ENCODE measurements around the gene CD68. TPM values are rescaled to one million over a fixed set of nuclear protein-coding genes. Genes with fewer than 3 reads are reported as not detected.
"Not testable (repeated sequence)": the region's sequence is repeated elsewhere in the genome, so short reads cannot be mapped to it uniquely, and the experiment has no call there.

CD68 gene
- total RNA-seq, 1 donor from 2014 or later = 3.6 TPM

DNA sequence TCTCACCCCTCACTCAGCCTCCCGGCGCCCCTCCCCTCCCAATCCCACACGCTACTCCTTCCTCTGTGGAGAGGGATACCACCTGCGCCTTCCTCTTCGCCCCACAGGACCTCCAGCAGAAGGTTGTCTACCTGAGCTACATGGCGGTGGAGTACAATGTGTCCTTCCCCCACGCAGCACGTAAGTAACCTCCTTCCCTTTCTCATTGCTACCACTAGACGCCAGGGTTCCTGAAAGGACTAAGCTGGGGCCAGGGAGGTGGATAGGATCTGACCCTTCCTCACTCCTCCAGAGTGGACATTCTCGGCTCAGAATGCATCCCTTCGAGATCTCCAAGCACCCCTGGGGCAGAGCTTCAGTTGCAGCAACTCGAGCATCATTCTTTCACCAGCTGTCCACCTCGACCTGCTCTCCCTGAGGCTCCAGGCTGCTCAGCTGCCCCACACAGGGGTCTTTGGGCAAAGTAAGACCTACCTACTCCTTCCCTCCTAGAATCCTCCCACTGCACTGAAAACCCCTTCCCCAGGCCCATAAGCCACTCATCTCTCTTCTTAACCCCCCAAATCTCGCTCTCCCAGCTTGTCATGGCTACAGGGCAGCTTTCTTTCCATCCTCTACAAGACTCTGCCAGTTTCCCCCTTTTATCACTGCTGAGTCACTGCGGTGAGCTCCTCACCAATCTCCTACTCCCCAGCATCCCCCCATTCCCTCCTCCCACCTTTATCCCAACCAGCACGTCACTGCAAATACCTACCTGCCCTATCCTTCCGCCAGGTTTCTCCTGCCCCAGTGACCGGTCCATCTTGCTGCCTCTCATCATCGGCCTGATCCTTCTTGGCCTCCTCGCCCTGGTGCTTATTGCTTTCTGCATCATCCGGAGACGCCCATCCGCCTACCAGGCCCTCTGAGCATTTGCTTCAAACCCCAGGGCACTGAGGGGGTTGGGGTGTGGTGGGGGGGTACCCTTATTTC is 1.5 kb downstream of the CD68 start:
- DNase-seq (ENCODE audit: low read depth, low spot score) = no peak

DNA sequence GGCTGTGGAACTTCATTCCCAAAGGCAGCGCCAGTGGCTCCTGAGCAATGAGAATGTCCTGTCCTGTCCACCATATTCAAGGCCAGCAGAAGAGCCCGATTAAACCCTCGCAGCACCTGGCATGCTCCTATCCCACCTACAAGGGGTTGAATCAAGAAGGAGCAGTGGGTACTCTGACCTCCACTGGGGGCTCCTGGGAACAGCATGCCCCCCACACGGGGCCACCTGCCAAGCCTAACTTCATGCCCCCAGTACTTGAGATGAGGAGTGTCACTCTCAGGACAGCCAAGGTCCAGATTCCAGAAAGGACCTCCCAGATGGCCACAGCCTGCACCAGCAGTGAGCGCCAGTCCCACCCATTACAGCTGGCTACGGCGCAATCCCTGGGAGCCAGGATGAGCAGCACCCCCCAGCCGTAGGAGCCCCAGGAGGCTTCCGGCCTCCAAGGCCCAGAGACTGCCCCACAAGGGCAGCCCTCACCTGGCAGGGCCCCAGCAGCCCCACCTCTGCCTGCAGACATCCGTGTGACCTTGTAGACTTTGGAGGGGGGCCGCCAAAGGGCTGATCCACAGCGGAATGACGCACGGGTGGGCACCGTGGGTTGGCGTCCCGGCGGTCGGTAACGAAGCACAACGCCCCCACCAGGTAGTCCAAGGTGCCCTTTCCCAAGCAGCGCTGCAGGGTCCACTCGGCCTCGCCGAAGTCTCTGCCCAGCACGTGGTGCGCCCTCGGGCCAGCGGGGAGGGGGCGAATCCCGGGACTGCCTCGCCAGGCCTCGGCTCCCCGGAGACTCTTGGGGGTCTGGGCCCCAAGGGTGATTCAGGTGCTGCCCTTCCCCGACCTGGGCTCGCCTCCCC is 3.2 kb downstream of the CD68 start:
- no peak for DNase-seq (ENCODE audit: low read depth, low spot score)

DNA sequence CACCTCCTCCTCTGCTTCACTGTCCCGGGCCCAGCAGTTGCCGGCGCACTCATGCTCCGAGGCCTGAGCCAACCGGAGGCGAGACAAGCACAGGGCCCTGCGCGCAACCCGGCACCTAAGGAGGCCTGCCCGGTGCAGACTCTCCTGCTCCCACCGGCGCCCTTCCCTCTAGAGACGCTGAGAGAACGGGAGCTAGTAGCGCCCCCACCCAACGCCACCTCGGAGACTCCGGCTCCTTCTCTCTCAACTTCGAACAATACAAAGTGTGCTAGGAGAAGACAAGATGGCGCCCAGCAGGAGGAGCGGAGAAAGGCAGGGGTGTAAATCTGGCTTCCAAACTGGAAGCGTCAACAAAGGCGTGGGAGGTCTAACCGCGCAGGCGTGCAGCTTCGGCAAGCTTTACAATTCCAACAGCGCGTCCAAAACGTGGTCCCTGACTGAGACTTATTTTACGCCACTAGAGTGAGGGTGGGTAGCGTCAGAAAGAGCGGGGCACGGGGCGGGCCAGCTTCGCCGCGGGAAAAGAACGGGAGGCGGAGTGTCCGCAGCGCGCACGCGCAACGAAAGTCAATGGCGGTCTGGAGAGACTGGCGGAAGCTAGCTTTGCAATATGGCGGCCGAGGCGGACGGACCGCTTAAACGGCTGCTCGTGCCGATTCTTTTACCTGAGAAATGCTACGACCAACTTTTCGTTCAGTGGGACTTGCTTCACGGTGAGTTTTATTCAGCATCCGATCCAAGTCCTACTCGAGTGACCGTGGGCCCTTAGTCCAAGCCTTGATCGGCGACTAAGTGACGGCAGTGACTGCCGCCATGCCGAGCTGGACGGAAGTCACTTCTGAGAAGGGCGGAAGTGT is 4.0 kb downstream of the CD68 start, which contains the start of gene MPDU1:
Gene MPDU1 (plus strand): TSS at position 600 of the 857 bp plus-strand sequence. CDS start 11 bp downstream, at position 611.
- peak; percentile 80 for DNase-seq (ENCODE audit: low read depth, low spot score)

DNA sequence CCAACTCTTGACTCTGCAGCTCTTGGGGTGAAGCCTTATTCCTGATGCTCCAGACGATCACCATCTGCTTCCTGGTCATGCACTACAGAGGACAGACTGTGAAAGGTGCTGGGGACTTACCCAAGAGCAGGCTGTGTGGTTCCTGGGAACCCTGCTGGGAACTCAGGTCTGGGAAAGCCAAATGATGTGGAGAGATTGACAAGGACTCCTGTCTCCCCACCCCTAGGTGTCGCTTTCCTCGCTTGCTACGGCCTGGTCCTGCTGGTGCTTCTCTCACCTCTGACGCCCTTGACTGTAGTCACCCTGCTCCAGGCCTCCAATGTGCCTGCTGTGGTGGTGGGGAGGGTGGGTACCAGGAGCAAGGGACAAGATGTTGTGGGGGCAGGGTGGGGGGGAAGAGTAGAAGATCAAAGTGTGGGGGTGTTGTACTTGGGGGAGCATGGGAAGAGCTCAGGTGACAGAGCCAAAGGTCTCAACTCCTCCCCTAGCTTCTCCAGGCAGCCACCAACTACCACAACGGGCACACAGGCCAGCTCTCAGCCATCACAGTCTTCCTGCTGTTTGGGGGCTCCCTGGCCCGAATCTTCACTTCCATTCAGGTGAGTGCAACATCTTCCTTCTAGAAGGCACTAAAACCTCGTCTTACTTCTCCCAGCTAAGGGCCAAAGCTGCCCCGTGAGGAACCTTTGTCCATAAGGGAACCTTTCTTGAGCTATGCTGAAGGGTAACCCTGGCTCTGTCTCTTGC is 7.4 kb downstream of the CD68 start:
- DNase-seq (ENCODE audit: low read depth, low spot score) = no peak

DNA sequence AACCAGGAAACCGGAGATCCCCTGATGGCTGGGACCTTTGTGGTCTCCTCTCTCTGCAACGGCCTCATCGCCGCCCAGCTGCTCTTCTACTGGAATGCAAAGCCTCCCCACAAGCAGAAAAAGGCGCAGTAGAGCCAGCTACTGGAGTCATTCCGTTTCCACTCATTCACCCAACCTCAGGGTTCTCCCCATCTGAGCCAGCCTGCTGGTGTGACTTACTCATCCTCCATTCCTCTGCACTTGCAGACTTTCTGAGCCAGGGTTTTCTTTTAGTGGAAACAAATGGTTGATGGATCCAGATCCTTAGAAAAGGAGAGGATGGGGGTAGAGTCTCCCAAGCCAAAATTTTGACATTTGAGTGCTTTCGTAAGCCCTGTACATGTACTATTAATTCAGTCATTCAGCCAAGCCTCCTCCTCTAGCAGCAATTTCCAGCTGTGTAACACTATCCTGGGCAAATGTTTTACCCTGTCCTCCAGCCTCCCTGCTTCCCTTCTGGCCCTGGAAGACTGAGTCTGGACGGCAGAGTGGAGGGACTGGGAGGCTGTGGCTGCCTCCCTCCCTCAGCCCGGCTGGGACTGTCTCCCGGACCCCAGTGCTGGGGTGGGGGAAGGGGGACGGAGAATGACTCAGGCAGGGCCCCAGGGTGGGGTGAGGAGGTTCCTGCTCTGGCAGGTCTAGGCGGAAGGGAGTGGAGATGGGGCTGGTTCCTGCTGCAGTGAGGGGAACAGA is 8.1 kb downstream of the CD68 start:
- DNase-seq (ENCODE audit: low read depth, low spot score) = no peak

DNA sequence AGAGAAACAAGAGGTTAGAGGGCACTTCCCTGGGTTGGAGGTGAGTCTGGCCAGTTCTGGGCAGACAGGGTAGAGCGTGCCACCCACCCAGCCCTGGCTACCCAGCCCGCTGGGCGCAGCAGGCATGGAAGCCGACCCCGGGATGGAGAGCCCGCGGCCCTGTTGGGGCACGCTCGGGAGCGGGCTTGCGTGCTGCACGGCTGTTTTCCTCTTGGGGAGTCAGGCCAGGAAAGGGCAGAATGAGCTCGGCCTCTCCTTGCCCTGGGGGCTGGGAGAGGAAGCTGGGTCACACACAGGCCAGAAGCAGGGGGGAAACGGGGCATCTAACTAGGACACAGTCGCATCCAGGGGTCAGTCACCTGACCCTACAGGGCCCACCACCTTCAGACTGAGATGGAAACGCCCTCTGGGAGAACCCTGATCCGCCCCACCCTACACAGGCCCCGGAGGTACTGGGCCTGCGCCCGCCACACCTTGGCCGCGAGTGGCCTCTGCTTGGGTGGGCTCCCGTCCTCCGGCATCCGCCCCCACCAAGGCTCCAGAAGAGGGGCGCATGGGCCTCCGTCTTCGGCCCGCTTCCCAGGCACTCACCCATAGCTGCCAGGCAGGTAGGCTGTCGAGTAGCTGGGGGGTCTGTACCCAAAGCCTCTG is 9.2 kb downstream of the CD68 start:
- no peak for DNase-seq (ENCODE audit: low read depth, low spot score)

DNA sequence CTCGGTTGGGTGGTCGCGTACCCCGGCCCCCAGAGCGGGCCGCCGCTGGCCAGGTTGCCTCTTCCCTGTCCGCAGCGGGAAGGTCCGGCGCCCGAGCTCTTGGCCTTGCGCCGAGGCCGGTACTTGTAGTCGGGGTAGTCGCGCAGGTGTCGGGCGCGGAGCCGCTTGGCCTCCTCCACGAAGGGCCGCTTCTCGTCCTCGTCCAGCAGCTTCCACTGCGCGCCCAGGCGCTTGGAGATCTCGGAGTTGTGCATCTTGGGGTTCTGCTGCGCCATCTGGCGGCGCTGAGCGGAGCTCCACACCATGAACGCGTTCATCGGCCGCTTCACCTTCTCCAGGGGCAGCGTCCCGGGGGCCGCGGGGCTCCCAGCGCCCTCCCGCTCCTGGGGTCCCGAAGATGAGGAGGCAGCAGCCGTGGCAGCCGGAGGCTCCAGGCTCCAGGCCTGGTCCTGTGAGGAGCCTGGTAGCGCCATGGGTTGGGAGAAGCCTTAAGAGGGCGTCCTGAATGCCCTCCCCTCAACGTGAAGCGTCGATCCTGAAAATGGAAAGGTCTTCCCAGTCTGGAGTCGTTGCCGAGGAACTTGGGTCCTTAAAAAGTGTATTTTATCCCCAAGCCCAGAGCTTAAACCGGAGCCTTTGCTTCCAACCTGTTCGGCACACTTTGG is 9.9 kb downstream of the CD68 start:
- DNase-seq (ENCODE audit: low read depth, low spot score) = peak; percentile 52

DNA sequence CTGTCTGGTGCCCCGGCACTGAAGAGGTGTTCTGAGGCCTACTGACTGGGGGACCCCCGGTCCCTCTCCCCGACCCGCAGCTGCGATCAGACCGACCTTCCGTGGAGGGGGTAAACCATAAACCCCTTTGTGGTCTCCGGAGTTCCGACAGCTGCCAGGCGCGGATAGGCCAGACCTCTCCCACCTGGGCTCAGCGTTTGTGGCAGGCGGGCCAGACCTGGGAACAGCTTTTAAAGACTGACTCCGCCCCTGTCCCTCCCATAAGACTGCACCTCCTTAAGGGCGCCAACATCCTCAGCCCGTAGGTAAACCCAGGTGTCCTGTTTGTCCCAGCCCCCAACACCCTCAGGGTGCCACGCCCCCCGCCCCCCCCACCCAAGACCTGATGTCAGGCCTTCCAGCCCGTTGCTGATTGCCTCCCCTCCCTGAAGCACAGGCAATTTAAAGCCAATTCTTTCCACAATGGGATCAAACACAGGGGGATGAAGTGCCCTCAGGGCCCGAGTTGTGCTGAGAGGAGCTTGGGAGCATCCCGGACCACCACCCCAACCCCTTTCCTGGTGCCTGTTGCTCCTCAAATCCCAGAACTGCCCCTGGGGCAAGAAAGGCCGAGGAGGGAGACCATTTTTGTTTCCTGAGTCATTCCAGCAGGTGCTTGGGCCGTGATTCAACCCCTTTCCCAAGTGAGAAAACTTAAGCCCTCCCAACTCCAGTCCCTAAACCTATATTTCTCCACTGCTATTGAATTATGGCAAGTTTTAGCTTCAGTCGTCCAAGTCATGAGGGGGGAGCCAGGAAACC is 10.7 kb downstream of the CD68 start, which contains the start of gene SOX15:
Gene SOX15 (minus strand): TSS at position 204 of the 801 bp plus-strand sequence. CDS start 418 bp downstream, outside the sequence.
- no peak for DNase-seq (ENCODE audit: low read depth, low spot score)

DNA sequence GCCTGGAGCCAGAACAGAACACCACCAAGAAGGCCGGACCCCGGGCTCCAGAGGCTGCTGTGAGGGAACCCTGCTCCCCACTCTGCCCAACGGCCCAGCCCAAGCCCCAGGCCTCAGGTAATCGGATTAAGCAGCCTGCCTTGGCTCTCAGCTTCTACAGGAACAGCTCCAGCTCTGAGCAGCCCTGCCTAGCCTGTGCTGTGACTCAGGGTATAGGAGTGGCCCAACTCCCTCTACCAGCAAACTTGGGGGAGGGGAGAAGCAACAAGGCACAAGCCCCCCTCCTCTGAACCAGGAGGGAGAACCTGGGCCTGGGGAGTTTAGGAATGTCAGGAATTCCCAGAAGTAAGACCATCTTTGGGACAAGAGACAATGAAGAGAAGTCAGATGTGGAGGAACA is 11.3 kb downstream of the CD68 start:
- no peak for DNase-seq (ENCODE audit: low read depth, low spot score)

DNA sequence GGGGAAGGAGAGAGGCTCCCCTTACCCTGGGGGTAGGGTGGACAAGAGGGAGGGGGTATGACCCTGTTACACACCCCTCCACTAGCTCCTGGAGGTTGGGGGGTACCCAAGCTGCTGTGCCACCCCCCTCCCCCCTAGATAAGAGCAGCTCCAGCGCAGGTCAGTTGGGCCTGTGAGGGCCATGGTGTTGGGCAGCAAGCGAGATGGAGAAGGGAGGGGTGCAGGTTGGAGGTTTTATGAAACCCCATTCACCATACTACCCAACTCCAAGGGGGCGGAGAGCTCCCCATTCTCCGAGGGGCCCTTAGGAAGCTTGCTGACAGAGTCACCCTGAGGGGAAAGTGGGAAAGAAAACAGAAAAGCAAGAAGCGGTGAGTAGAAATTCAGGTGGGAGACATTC is 12.2 kb downstream of the CD68 start:
- DNase-seq (ENCODE audit: low read depth, low spot score) = no peak

DNA sequence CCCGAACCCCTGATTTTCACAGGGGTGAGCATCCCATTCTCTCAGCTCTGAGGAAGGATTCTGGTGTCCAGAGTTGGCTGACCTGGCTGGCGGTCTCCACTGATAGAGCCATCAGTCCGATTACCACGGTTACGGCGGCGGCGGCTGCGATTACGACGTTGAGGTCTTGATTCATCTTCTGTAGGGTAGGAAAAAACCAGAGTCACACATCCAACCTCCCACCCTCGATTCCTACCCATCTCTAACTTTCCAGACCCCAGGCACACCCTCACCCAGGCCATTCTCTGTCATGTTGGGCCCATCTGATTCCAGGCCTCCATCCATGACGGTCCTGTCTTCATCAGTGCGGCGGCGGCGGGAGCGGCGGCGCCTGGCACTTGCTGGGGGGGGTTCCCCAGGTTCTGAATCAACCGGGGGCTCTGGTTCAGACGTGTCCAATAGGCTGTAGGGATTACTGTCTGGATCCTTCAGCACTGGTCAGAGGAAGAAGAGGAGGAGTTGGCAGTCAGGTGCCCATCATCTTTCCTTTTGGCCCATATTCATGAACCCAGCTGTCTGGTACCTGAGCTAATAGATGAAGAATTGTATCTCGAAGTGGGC is 13.1 kb downstream of the CD68 start:
- DNase-seq (ENCODE audit: low read depth, low spot score) = no peak

DNA sequence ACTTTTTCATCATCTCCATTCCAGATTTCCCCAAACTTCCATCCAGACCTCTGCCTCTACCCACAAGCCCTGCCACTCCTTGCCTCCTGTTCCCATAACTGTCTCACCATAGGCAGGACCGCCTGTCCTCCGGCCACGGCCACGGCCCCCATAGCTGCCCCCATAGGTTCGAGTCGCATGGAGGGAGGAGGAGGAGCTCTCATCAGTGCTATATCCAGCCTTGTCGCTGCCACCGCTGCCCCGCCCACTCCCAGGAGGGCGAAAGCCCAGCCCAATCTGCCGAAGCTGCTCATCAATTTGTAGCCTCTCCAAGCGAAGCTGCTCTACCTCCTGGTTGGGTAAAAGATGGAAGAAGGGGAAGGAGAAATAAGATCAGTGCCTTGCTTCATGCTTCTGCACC is 13.9 kb downstream of the CD68 start:
- no peak for DNase-seq (ENCODE audit: low read depth, low spot score)

DNA sequence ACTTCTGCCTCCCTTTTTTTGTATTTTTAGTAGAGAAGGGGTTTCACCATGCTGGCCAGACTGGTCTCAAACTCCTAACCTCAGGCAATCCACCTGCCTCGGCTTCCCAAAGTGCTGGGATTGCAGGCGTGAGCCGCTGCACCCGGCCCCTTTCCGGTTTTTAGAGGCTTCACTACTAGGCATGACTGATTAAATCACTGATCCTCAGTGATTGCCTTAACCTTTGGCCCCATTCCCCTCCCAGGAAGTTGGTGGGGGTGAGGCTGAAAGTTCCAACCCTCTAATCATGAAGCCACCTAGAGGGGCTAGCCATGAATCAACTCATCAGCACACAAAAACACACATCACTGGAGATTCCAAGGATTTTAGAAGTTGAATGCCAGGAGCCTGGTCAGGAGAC is 18.1 kb downstream of the CD68 start:
- not testable (repeated sequence) for DNase-seq (ENCODE audit: low read depth, low spot score)

DNA sequence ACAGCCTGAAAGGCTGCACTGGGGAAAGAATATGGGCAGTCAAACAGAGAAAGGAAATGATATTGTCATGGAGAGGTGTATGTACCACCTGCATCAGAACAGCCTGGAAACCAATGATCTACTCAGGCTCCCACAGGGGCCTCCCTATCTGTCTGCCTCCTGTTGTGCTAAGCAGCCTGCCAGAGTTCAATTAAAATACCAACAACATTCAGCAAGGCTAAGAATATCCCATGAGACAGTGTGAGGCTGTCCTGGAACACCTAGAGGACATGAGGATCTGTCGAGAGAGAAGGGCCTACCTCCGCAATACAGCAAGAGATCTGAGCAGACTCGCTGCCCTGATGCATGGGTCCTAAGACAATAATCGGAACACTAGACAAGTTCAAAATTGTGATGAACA is 26.8 kb downstream of the CD68 start:
- DNase-seq (ENCODE audit: low read depth, low spot score) = no peak

DNA sequence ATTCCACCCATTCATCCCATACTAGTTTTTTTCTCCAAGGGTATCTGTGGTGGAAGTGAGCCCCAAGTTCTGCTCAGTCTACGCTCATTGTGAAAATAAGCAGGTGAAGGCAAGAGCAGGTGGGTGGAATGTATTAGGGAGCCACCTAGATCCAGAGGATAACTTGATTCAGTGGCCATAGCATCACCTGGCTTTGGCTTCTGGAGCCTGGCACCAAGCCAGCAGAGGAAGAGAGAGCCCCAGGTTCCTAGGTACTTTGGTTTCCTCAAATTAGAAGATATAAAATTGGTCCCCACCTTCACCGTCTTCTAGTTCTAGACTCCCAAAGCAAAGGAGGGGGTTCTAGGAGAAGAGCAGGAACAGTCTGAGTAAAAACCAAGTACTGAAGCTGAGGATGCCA is 31.2 kb downstream of the CD68 start:
- DNase-seq (ENCODE audit: low read depth, low spot score) = no peak

DNA sequence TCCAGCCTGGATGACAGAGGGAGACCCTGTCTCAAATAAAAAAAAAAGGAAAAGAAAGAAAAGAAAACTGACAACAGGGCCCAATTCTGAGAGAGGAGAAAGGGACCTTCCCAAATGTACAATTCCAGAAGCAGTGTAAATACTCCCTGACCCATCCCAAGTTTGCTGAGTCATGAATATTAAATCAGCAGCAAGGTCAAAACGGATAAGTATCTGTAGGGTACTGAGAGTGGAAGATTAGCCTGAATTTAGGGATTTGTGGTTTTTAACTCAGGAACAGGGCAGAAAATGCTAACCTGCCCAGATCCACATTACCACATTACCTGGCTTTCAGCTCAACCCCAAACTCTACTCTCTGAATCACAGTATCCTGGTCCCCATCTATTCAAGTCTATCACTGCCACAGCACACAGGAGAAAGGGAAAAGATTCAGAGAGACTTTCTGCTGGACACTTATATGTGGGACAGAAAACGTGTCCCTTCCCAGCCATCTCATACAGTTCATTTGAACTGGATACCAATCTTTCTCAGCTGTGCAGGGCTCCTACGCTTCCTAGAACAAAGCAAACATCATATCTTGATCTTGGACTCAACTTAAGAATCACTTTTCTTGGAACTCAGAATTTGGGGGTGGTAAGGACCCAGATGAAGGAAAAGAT is 32.3 kb downstream of the CD68 start:
- DNase-seq (ENCODE audit: low read depth, low spot score) = no peak

DNA sequence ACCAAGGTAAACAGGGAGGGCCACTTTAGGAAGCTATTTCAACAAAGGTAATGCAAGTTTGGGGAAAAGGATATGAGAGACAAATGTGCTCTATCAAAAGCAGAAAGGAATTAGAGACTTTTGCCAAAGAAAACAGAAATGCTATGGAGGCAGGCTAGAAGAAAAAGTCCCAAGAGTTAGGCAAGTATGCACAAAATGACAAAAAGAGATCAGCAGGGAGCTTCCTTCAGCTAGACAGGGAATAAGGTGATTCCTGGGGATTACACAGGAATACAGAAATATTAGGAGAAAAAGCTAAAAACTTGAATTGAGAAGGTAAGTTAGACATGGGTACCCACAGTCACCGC is 32.8 kb downstream of the CD68 start:
- DNase-seq (ENCODE audit: low read depth, low spot score) = no peak
